Activated CD8-positive, alpha-beta memory T cell treated with anti-CD3 and anti-CD28 coated beads for 36 hours (primary cell): ENCODE data around the gene KCNMA1. TPM values are rescaled to one million over a fixed set of nuclear protein-coding genes. Genes with fewer than 3 reads are reported as not detected.
"Not testable (repeated sequence)": the region's sequence is repeated elsewhere in the genome, so short reads cannot be mapped to it uniquely, and the experiment has no call there.

Experiments used
- CTCF ChIA-PET: fragments of 350-600 bp; sonication (Branson Sonifier 250); formaldehyde crosslinking; loops from one replicate; lab custom pipeline; 2021; ENCODE audit warnings: antibody characterized with exemption; lab: Charles Lee
- POLR2A ChIA-PET: fragments of 350-600 bp; sonication (Branson Sonifier 250); formaldehyde crosslinking; loops from one replicate; lab custom pipeline; 2021; ENCODE audit warnings: antibody characterized with exemption; lab: Charles Lee
- total RNA-seq, 2 experiments: library from RNA; stranded (reverse); gene quantifications; one replicate each; pipeline ENCODE4 v1.2.3, GENCODE V29; 2021

The KCNMA1 gene
- not detected for total RNA-seq

DNA sequence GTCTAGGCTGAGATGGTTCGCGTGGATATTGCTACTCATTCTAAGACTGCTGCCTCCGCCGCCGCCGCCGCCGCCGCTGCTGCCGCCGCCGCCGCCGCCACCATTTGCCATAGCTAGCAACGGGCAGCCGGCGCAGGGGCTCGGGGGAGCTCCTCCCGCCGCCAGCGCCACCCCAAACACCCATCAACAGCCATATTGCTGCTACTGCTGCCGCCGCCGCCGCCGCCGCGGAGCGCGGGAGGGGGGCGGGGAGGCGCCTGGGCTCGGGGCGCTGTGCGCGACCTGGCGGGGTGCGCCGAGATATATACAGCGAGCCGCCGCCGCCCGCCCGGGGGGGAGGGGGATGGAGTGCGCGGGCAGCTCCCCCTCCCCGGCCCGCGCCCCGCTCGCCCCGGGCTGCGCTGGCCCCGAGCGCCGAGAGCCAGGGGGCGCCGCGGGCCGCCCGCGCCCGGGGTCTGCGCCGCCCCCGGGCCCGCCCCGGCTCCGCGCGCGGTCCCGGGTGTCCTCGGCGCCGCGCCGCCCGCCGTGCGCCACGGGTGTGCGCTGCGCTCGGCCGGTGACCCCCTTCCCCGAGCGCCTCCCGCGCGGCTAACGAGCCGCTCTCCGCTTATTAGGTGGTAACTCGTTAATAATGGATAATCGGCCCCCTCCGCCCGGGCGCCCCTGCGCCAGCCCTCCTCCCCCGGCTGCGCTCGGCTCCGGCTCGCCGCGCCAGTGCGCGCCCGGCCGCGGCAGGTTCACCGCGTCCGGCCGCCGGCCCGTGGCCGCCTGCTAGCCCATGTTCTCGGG is at the start of gene KCNMA1:
TSS of gene KCNMA1 (minus strand) at position 277 of the 789 bp plus-strand sequence.
- CTCF ChIA-PET = interaction anchor here (0.6 to 1.2 kb wide), 2 partner anchors 17 to 465 kb away, joined by 3 to 4 read pairs; no protein-coding TSS in a partner anchor
- POLR2A ChIA-PET = no interaction called here

- ChIA-PET POLR2A (no interaction called here), CTCF (no interaction called here)
Measured at GRCh38 chr10:77686650-77687417, 49.2 kb upstream of the KCNMA1 start.

- POLR2A ChIA-PET = no interaction called here
- CTCF ChIA-PET = no interaction called here
Measured at GRCh38 chr10:77686096-77686495, 48.5 kb upstream of the KCNMA1 start.

DNA sequence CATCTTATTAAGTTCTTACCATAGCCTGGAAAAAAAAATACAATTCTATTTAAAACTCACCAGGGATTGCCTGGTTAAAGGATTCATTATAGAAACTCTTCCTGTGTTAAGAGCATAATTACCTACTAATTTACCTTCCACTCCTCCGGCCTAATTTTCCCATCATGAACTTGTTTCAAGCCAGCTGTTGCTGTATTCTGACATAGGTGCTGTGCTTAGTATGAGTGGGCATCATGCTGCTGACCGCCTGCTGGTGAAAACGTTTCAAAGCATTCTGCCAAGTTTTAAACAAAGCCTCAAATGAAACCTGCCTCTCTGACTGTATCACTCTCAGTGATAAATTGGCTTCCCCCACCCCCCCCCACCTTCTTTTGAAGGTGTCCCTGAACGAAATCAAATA is 47.8 kb upstream of the KCNMA1 start:
- POLR2A ChIA-PET = no interaction called here
- CTCF ChIA-PET = no interaction called here

GRCh38 chr10:77683088-77683432 is 45.5 kb upstream of the KCNMA1 start:
- CTCF ChIA-PET, POLR2A ChIA-PET: not testable (repeated sequence)

DNA sequence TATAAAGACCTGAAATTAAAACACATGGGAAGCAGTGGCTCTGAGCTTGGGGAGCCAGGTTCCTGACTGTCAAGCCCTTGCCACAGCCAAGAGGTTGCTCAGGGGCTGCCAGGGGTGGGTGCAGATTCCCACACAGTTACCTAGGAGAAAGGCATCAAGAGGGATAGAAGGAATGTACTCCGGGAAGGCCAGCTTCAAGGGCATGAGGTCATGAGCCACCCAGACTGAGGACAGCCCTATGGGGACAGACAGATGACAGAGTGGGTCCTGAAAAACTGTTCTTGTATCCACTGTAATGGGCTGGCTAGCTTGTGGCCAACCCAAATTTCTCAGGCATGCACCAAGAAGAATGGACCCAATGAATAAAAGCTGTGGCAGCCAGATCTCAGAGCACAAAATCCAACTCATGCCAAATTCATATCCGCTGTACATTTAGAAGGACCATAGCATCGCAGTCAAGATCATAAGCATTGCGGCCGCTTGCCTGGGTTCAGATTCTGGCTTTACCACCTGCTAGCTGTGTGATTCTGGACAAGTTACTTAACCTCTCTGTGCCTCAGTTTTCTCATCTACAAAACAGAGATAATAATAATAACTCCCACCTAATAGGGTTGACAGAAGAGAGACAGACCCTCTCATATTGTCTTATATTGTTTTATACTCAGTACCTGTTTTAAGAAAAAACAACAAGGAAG is 44.9 kb upstream of the KCNMA1 start:
- ChIA-PET POLR2A (no interaction called here), CTCF (no interaction called here)

DNA sequence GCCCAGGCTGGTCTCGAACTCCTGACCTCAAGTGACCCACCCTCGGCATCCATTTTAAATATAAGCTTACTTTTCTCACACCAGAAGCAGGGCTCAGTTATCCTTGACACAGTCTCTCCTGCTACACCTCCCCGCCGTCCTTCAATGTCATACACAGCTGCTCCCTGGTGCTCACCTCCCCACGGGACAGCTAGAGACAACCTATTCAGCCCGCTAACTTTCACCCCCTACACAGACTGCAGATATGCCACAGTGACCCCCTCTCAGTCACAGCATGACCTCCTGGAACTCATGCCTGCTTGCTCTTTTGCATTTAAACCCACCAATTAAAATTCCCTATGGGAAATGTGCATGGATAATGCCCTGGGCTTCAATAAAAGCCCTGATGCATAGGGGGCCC is 44.2 kb upstream of the KCNMA1 start:
- POLR2A ChIA-PET = no interaction called here
- CTCF ChIA-PET = no interaction called here

GRCh38 chr10:77680811-77681210 is 43.2 kb upstream of the KCNMA1 start:
- CTCF ChIA-PET = no interaction called here
- POLR2A ChIA-PET = no interaction called here

DNA sequence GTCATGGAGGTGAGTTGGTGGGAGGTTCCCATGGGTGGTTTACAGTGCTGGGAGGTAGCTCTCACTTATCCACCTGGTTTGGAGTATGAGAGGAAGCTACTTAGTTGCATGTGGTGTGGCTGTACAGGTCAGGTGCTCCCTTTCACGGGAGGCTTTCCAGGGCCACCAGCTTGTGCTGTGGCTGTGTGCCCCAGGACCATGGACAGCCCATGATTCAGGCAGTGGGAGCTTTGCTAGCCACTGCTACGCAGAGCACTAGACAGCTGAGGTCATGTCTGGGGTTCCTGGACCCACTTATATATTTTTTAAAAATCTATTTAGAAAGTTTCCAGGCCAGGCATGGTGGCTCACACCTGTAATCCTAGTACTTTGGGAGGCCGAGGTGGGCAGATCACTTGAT is 42.5 kb upstream of the KCNMA1 start:
- ChIA-PET CTCF (no interaction called here), POLR2A (no interaction called here)

- POLR2A ChIA-PET = no interaction called here
- CTCF ChIA-PET = no interaction called here
Measured at GRCh38 chr10:77679217-77679616, 41.6 kb upstream of the KCNMA1 start.

DNA sequence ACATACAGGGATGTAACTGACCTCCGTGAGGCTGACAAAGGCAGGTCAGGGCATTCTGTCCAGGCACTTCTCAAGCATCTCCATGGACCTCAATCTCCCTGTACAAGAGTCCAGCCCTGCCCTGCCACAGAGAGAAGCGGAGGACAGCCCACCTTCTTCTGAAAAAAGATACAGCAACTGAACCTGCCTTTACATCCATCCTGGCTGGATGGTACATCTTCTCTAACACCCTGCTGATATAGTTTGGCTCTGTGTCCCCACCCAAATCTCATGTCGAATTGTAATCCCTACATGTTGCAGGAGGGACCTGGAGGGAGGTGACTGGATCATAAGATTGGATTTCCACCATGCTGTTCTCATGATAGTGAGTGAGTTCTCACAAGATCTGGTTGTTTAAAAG is 40.5 kb upstream of the KCNMA1 start:
- ChIA-PET POLR2A (no interaction called here), CTCF (no interaction called here)

- ChIA-PET POLR2A (no interaction called here), CTCF (no interaction called here)
Measured at GRCh38 chr10:77675347-77675746, 37.7 kb upstream of the KCNMA1 start.

DNA sequence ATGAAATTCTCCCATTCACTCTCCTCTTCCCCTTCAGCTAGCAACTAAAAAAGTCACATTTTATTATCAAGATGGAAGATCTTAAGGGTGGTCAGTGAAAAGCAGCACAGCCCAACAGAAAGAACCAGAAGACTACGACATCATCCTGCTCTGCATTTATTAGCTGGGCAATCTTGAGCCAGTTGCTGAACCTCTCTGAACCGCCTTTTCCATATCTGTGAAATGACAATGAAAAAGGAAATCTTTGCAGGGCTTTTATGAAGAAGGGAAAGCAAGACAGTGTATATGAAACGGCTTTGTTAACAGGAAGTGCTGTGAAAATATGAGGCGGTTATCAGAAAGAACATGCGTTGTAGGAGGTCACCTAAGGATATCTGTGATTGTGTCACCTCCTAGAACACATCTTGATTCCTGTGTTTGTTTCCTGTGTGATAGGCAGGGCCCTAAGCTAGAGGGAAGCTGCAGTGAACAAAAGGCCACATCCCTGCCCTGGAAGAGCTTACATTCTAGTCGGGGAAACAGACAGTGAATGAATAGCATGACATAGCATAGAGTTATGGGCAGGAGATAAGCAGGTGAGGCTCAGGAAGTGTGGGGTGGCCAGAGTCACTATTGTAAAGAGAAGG is 36.0 kb upstream of the KCNMA1 start:
- CTCF ChIA-PET = no interaction called here

GRCh38 chr10:77673101-77673500 is 35.5 kb upstream of the KCNMA1 start:
- CTCF ChIA-PET = no interaction called here
- POLR2A ChIA-PET = no interaction called here

More for the DNA sequence above, 36.0 kb upstream of the KCNMA1 start:
- POLR2A ChIA-PET = no interaction called here

DNA sequence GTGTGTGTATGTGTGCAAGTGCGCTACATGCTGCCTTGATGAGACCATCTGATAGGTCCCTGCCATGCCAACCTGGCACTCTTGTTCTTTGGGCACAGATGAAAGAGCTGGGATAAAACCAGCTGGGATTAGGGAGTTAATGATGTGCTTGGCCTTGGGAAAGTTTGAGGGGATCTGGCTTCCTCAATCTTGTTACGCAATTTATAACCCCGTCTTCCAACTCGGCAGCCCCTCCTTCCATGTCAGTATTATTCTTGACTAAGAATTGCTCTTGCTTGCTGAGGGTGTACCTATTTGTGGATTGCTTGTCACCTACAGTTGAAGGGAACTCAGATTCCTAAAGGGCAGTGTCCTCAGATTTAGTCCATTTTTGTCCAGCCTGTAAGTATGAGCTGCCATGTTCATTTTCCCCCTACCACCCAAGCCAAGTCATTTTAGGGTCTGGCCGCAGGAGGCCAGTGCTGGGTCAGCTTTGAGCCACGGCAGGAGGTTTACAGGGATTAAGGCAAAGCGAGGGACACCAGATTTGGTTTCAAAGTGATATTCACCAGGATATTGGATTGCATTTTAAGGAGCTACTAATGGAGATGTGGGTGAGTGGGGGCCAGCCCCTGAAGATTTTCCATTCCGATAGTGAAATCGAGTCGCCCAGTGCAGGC is 34.1 kb upstream of the KCNMA1 start:
- ChIA-PET CTCF (no interaction called here), POLR2A (no interaction called here)

DNA sequence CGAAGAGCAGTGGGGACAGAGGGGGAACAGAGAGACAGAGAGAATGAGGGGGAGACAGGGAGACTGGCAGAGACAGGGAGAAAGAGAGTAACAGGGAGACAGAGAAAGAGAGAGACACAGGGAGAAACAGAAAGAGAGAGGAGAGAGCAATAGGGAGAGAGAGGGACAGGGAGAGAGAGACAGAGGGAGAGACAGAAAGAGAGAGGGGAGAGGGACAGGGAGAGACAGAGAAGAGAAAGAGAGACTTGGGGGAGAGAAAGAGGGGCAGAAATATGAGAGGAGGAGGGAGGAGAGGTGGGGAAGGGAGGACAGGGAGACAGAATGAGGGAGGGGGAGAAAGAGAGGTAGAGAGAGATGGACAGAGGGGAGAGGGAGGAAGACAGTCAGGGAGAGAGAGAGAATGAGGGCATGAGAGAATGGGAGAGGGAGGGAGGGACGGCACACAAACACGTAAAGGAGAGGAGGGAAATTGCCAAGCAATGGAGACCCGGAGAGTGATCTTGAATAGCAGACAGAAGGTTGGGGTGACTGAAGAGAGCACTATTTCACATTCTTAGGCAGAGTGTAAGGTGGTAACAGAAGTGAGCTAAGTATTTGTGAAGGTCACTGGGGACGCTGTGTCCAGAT is 33.3 kb upstream of the KCNMA1 start:
- CTCF ChIA-PET = no interaction called here

DNA sequence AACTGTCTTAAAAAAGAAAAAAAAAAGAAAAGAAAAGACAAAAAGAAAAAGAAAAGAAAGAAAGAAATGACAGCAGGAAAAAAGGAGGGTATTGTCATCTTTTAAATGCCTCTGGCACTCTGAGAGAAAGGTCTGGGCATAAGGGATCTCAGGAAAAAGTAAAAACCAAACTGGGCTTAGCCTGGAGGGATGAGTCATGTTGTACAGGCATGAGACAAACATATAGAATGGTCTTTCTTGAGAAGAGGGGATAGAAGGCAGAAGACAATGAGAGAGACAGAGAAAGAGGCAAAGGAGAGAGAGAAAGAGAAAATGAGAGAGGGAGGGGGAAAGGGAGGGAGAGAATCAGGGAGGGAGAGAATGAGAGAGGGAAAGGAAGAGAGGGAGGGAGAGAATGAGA is 32.3 kb upstream of the KCNMA1 start:
- POLR2A ChIA-PET = no interaction called here
- CTCF ChIA-PET = no interaction called here

More for the DNA sequence above, 33.3 kb upstream of the KCNMA1 start:
- POLR2A ChIA-PET = no interaction called here

DNA sequence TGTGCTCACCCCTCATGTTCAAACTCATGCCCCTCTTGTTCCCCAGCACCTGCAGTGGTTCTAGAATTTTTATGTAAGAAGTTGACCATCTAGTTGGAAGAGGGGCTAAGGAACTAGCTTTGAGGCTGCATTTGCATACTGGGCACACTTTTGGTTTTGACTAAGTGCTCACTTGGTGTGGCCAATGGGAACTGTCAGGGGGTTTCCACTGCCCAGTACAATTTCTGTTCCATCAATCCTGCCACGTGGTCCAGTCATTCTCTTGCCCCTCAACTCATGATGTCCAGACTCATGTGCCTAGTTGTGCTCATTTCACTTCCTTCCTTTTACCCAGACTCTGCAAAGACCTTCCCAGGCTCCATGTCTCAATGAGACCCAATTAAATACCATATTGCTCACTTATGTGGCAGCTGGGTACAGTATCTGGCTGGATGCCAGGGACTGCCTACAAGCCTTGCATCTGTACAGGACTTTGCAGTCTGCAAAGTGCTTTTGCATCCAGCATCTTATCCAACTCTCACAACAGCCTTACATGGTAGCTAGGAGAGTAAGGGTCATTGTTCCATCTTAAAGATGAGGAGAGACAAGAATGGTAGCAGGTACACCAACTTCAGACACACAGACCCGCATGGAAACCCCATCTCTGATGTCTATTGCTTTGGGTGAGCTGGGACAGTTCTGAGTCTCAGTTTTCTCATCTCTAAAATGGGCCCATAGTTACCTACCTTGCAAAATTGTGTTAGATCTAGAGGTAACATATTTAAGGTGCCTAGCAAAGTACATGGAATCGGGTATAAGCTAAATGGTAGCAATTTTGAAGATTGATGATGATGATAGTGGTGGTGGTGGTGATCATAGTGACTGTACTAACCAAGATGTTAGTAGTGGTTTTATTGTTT is 30.1 kb upstream of the KCNMA1 start:
- POLR2A ChIA-PET = no interaction called here
- CTCF ChIA-PET = interaction anchor here (1.4 kb wide), 1 partner anchor 23 kb away, joined by 4 read pairs; no protein-coding TSS in a partner anchor
